ENCODE measurements around the gene GPR101.
"Not testable (repeated sequence)": the region's sequence is repeated elsewhere in the genome, so short reads cannot be mapped to it uniquely, and the experiment has no call there.

Gene GPR101

GRCh38 chrX:137028699-137029098, 5.1 kb downstream of the GPR101 start:
- DNase-seq (ENCODE audit: low read depth in 4 of 4, low spot score in 1 of 4), result no peak

GRCh38 chrX:137025930-137026329, 7.9 kb downstream of the GPR101 start:
- no peak for DNase-seq (ENCODE audit: low read depth in 4 of 4, low spot score in 1 of 4)

- DNase-seq (ENCODE audit: low read depth in 4 of 4, low spot score in 1 of 4), result not testable (repeated sequence)
These were observed 33.6 kb downstream of the GPR101 start for GRCh38 chrX:137000236-137000635.

- no peak for DNase-seq (ENCODE audit: low read depth in 4 of 4, low spot score in 1 of 4)
These were observed 34.8 kb downstream of the GPR101 start for GRCh38 chrX:136999024-136999423.
